Ishikawa (cell line): ENCODE data around the gene SSX1.
"Not testable (repeated sequence)": the region's sequence is repeated elsewhere in the genome, so short reads cannot be mapped to it uniquely, and the experiment has no call there.

Experiments
- CEBPB ChIP-seq: IDR thresholded peaks from 2 replicates; pipeline ENCODE4 v1.6.1; 2012
- CREB1 ChIP-seq: IDR thresholded peaks from 2 replicates; pipeline ENCODE4 v1.6.1; 2012; ENCODE audit warnings: low read depth
- EGR1 ChIP-seq: IDR thresholded peaks from 2 replicates; pipeline ENCODE4 v1.6.1; 2012
- EP300 ChIP-seq: IDR thresholded peaks from 2 replicates; pipeline ENCODE4 v1.6.1; 2012; ENCODE audit warnings: borderline replicate concordance
- FOXM1 ChIP-seq: IDR thresholded peaks from 2 replicates; pipeline ENCODE4 v1.6.1; 2012; ENCODE audit warnings: low read depth, borderline replicate concordance
- NFIC ChIP-seq: IDR thresholded peaks from 2 replicates; pipeline ENCODE4 v1.6.1; 2012
- RAD21 ChIP-seq: IDR thresholded peaks from 2 replicates; pipeline ENCODE4 v1.6.1; 2012; ENCODE audit warnings: low read depth
- TAF1 ChIP-seq: IDR thresholded peaks from 2 replicates; pipeline ENCODE4 v1.6.1; 2012; ENCODE audit warnings: low read depth, mild to moderate bottlenecking
- TCF12 ChIP-seq: IDR thresholded peaks from 2 replicates; pipeline ENCODE4 v1.6.1; 2012; ENCODE audit warnings: low read depth
- TEAD4 ChIP-seq: IDR thresholded peaks from 2 replicates; pipeline ENCODE4 v1.6.1; 2012
- YY1 ChIP-seq: IDR thresholded peaks from 2 replicates; pipeline ENCODE4 v1.6.1; 2012; ENCODE audit warnings: low read depth
- ZBTB7A ChIP-seq: IDR thresholded peaks from 2 replicates; pipeline ENCODE4 v1.6.1; 2012; ENCODE audit warnings: low read depth
- TF ChIP-seq, protein P1 (sequence below): IDR thresholded peaks from 2 replicates; pipeline ENCODE4 v1.6.1; 2012
- TF ChIP-seq, protein P2 (sequence below): IDR thresholded peaks from 2 replicates; pipeline ENCODE4 v1.6.1; 2012
- TF ChIP-seq, protein P3 (sequence below): IDR thresholded peaks from 2 replicates; pipeline ENCODE4 v1.6.1; 2012; ENCODE audit warnings: low read depth, mild to moderate bottlenecking

SSX1 gene, protein sequence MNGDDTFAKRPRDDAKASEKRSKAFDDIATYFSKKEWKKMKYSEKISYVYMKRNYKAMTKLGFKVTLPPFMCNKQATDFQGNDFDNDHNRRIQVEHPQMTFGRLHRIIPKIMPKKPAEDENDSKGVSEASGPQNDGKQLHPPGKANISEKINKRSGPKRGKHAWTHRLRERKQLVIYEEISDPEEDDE

DNA sequence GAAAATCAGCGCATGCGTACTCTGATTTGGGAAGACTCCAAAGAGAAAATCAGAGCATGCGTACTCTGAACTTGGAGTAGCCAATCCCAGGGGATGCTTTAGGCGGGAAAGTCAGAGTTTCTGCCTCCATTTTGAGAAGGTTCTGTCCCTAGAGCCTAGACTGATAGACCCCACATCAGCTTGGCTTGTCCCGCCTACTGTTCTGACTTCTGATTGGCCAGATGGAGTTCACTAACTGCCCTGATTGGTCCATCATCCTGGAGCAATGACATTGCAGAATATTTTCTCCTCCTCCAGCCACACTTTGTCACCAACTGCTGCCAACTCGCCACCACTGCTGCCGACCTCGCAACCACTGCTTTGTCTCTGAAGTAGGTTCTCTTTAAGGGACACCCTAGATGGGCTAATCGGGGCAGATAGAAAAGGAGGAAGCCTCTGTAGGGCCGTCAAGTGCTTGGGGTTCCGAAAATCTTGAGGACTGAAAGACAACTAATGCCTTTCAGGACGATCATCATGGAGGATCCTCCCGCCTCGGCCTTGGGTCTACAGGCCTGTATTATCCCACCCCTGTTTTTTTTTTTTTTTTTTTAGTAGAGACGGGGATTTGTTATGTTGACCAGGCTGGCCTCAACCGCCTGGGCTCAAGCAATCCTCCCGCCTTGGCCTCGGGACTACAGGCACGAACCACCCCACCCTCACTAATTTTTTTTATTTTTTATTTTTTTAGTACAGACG lies at the start of gene SSX1:
Gene SSX1 (plus strand): TSS at position 331 of the 735 bp plus-strand sequence. CDS start 1,850 bp downstream, outside the sequence.
- not testable (repeated sequence) for TF ChIP-seq FOXM1, EGR1, TCF12

DNA sequence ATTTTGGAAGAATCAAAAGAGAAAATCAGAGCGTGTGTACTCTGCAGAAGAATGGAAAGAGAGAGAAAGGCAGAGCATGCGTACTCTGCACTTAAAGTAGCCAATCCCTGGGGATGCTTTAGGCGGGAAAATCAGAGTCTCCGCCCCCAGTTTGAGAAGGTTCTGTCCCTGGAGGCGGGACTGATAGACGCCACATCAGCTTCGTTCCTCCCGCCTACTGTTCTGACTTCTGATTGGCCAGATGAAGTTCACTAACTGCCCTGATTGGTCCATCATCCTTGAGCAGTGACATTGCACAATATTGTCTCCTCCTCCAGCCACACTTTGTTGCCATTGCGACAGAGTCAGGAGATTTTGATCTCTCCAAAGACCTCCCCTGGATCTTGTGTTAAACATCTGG lies 23.8 kb downstream of the SSX1 start:
- peak; percentile 53; the same call in 1 of the 2 replicates for TF ChIP-seq CEBPB
- TF ChIP-seq, protein P1, sequence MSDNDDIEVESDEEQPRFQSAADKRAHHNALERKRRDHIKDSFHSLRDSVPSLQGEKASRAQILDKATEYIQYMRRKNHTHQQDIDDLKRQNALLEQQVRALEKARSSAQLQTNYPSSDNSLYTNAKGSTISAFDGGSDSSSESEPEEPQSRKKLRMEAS, result no peak

DNA sequence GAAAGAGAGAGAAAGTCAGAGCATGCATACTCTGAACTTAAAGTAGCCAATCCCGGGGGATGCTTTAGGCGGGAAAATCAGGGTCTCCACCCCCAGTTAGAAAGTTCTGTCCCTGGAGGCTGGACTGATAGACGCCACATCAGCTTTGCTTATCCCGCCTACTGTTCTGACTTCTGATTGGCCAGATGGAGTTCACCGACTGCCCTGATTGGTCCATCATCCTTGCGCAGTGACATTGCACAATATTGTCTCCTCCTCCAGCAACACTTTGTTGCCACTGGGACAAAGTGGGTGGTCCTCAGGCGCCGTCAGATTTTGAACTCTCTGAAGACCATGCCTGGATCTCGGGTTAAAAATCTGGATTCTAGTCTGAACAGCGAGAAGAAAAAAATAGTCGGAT lies 51.0 kb downstream of the SSX1 start:
- no peak for TF ChIP-seq YY1
- TF ChIP-seq CEBPB, result no peak
- TF ChIP-seq, protein P1, result no peak
- no peak for TF ChIP-seq CREB1
- TF ChIP-seq, protein P2, sequence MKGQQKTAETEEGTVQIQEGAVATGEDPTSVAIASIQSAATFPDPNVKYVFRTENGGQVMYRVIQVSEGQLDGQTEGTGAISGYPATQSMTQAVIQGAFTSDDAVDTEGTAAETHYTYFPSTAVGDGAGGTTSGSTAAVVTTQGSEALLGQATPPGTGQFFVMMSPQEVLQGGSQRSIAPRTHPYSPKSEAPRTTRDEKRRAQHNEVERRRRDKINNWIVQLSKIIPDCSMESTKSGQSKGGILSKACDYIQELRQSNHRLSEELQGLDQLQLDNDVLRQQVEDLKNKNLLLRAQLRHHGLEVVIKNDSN, result no peak
- TF ChIP-seq EGR1, result no peak
- no peak for TF ChIP-seq FOXM1
- TF ChIP-seq ZBTB7A, result no peak
- TF ChIP-seq TAF1, result no peak
- TF ChIP-seq NFIC, result no peak
- TF ChIP-seq, protein P3, sequence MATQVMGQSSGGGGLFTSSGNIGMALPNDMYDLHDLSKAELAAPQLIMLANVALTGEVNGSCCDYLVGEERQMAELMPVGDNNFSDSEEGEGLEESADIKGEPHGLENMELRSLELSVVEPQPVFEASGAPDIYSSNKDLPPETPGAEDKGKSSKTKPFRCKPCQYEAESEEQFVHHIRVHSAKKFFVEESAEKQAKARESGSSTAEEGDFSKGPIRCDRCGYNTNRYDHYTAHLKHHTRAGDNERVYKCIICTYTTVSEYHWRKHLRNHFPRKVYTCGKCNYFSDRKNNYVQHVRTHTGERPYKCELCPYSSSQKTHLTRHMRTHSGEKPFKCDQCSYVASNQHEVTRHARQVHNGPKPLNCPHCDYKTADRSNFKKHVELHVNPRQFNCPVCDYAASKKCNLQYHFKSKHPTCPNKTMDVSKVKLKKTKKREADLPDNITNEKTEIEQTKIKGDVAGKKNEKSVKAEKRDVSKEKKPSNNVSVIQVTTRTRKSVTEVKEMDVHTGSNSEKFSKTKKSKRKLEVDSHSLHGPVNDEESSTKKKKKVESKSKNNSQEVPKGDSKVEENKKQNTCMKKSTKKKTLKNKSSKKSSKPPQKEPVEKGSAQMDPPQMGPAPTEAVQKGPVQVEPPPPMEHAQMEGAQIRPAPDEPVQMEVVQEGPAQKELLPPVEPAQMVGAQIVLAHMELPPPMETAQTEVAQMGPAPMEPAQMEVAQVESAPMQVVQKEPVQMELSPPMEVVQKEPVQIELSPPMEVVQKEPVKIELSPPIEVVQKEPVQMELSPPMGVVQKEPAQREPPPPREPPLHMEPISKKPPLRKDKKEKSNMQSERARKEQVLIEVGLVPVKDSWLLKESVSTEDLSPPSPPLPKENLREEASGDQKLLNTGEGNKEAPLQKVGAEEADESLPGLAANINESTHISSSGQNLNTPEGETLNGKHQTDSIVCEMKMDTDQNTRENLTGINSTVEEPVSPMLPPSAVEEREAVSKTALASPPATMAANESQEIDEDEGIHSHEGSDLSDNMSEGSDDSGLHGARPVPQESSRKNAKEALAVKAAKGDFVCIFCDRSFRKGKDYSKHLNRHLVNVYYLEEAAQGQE, result no peak
- no peak for TF ChIP-seq RAD21
- no peak for TF ChIP-seq EP300
- TF ChIP-seq TEAD4, result no peak
- TF ChIP-seq TCF12, result no peak
